GM12873 (cell line): ENCODE results near the gene HELLS.

ENCODE experiments used
- TF ChIP-seq, protein P1 (sequence below): IDR thresholded peaks from 2 replicates; pipeline ENCODE4 v1.5.1; 2012; ENCODE audit warnings: low read depth, mild to moderate bottlenecking, moderate library complexity, low read length, control low read depth; ENCODE audit not compliant: insufficient read depth; ENCODE audit errors: missing control alignments

The HELLS gene

GRCh38 chr10:94639902-94640301, 94.3 kb downstream of the HELLS start:
- TF ChIP-seq, protein P1, sequence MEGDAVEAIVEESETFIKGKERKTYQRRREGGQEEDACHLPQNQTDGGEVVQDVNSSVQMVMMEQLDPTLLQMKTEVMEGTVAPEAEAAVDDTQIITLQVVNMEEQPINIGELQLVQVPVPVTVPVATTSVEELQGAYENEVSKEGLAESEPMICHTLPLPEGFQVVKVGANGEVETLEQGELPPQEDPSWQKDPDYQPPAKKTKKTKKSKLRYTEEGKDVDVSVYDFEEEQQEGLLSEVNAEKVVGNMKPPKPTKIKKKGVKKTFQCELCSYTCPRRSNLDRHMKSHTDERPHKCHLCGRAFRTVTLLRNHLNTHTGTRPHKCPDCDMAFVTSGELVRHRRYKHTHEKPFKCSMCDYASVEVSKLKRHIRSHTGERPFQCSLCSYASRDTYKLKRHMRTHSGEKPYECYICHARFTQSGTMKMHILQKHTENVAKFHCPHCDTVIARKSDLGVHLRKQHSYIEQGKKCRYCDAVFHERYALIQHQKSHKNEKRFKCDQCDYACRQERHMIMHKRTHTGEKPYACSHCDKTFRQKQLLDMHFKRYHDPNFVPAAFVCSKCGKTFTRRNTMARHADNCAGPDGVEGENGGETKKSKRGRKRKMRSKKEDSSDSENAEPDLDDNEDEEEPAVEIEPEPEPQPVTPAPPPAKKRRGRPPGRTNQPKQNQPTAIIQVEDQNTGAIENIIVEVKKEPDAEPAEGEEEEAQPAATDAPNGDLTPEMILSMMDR = no peak

DNA sequence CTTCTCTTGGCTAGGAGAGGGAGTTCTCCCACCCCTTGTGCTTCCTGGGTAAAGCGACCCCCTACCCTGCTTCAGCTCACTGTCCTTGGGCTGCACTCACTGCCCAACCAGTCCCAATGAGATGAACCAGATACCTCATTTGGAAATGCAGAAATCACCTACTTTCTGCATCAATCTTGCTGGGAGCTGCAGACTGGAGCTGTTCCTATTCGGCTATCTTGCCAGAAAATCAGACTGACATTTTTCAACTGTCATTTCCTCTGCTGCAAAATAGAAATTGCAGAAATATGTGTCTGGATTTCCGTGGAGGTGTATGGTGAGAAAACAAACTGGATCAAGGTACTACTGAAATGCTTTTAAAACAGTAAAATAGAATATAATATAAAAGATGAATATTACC, 95.0 kb downstream of the HELLS start:
- TF ChIP-seq, protein P1 = no peak

DNA sequence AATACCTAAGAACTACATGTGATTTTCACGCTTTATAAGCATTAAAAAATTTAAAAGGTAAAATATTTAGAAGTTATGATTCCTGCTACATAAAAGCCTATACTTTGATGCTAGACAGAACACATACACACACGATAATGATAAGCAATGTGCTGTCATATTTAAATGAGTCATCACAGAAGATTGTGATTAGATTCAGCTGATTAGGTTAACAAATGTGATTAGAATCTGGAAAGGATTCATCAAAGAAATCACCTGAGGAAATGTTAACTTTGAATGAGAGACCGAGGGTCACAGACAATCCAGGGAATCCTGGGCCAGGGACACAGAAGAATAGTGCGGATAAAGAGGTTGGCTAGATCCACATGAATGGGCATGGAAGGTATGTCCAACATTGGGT, 95.9 kb downstream of the HELLS start:
- TF ChIP-seq, protein P1 = no peak

- TF ChIP-seq, protein P1 = no peak
These were observed 98.8 kb downstream of the HELLS start for GRCh38 chr10:94644352-94644751.

GRCh38 chr10:94645285-94645684, 99.7 kb downstream of the HELLS start:
- TF ChIP-seq, protein P1 = no peak
